SK-N-SH (cell line): ENCODE results near the gene CCDC78. TPM values are rescaled to one million over a fixed set of nuclear protein-coding genes. Genes with fewer than 3 reads are reported as not detected.

ENCODE experiments used
- CTCF ChIA-PET: fragments of 300-600, 350-600 bp; formaldehyde crosslinking; extraction: SDS; loops from one replicate; lab custom pipeline; 2021; lab: Yijun Ruan, JAX
- POLR2A ChIA-PET: fragments of 350-600 bp; sonication (Branson Sonifier 250); formaldehyde crosslinking; extraction: SDS; loops from one replicate; lab custom pipeline; 2020; ENCODE audit warnings: antibody characterized with exemption, inconsistent platforms; lab: Yijun Ruan, JAX
- DNase-seq: peaks from one replicate; pipeline ENCODE4 v3.0.0; 2012
- H2AFZ ChIP-seq: fragments of 200-600 bp; sonication (generic); 2 replicates; pipeline ENCODE4 v1.8.1; 2016; ENCODE audit warnings: antibody characterized with exemption, mild to moderate bottlenecking, low read depth
- H3F3A ChIP-seq: fragments of 200-600 bp; sonication (generic); replicated peaks from 2 replicates; pipeline ENCODE3; 2016; ENCODE audit warnings: antibody characterized with exemption, mild to moderate bottlenecking; ENCODE audit not compliant: insufficient read depth
- H3K27ac ChIP-seq, 2 experiments: fragments of 200-500 bp in 1 of 2; fragments of 200-600 bp in 1 of 2; sonication (Bioruptor generic) in 1 of 2; sonication (generic), shearing (Covaris generic) in 1 of 2; 2 replicates each; pipeline versions ENCODE4 v1.5.1 to v1.6.1; 2014 to 2016; ENCODE audit warnings: low read depth in 2 of 2, inconsistent platforms in 1 of 2, low read length in 1 of 2, mild to moderate bottlenecking in 1 of 2, mixed read lengths in 1 of 2
- H3K27me3 ChIP-seq: fragments of 200-600 bp; sonication (generic), shearing (Covaris generic); 2 replicates; pipeline ENCODE4 v1.6.1; 2016; ENCODE audit warnings: mixed run types; ENCODE audit not compliant: insufficient read depth
- H3K36me3 ChIP-seq, 2 experiments: fragments of 200-500 bp in 1 of 2; fragments of 200-600 bp in 1 of 2; sonication (Bioruptor generic) in 1 of 2; sonication (generic) in 1 of 2; replicated peaks in 1 of 2; 2 replicates each; pipeline versions ENCODE3 to v1.5.1; 2014 to 2016; ENCODE audit warnings: low read length in 1 of 2, mild to moderate bottlenecking in 1 of 2; ENCODE audit not compliant: insufficient read depth in 2 of 2, control insufficient read depth in 1 of 2
- H3K4me1 ChIP-seq, 2 experiments: fragments of 200-500 bp in 1 of 2; fragments of 200-600 bp in 1 of 2; sonication (Bioruptor generic) in 1 of 2; sonication (generic), shearing (Covaris generic) in 1 of 2; 2 replicates each; pipeline versions ENCODE4 v1.5.1 to v1.6.1; 2014 to 2016; ENCODE audit warnings: low read depth in 1 of 2, low read length in 1 of 2, mixed run types in 1 of 2; ENCODE audit not compliant: insufficient read depth in 2 of 2, control insufficient read depth in 1 of 2
- H3K4me2 ChIP-seq: fragments of 200-600 bp; sonication (generic), shearing (Covaris generic); 2 replicates; pipeline ENCODE4 v1.6.1; 2017; ENCODE audit warnings: mixed run types
- H3K4me3 ChIP-seq, 2 experiments: fragments of 200-500 bp in 1 of 2; fragments of 200-600 bp in 1 of 2; sonication (Bioruptor generic) in 1 of 2; sonication (generic), shearing (Covaris generic) in 1 of 2; 2 replicates each; pipeline versions ENCODE4 v1.5.1 to v1.8.1; 2014 to 2016; ENCODE audit warnings: low read depth in 2 of 2, inconsistent platforms in 1 of 2, low read length in 1 of 2, mild to moderate bottlenecking in 1 of 2, mixed read lengths in 1 of 2, moderate library complexity in 1 of 2
- H3K79me2 ChIP-seq: fragments of 200-600 bp; sonication (generic); 2 replicates; pipeline ENCODE4 v1.8.1; 2017; ENCODE audit warnings: mild to moderate bottlenecking; ENCODE audit not compliant: insufficient read depth
- H3K9ac ChIP-seq: fragments of 200-600 bp; sonication (generic); 2 replicates; pipeline ENCODE4 v1.6.1; 2017; ENCODE audit warnings: mixed run types
- H3K9me2 ChIP-seq: fragments of 200-600 bp; sonication (generic); 2 replicates; pipeline ENCODE4 v1.6.1; 2017; ENCODE audit warnings: mixed run types
- H3K9me3 ChIP-seq: fragments of 200-600 bp; sonication (generic); 2 replicates; pipeline ENCODE4 v1.6.1; 2017; ENCODE audit warnings: mixed run types, mild to moderate bottlenecking, moderate library complexity
- H4K20me1 ChIP-seq: fragments of 200-600 bp; sonication (generic); 2 replicates; pipeline ENCODE4 v1.6.1; 2017; ENCODE audit warnings: mild to moderate bottlenecking, mixed run types; ENCODE audit not compliant: insufficient read depth
- EP300 ChIP-seq, 2 experiments: IDR thresholded peaks; 2 replicates each; pipeline versions ENCODE4 v1.4.0 to v1.6.1; 2012; ENCODE audit warnings: borderline replicate concordance in 1 of 2, low read depth in 1 of 2, low read length in 1 of 2
- EZH2phosphoT487 ChIP-seq: fragments of 200-600 bp; sonication (generic); IDR thresholded peaks from 2 replicates; pipeline ENCODE4 v1.6.1; 2017; ENCODE audit warnings: low read depth, mixed run types, mild to moderate bottlenecking, antibody characterized with exemption, moderate library complexity, borderline replicate concordance
- FOXJ3 ChIP-seq: sonication (generic); formaldehyde crosslinking; IDR thresholded peaks from 2 replicates; pipeline ENCODE4 v1.5.1; 2020; ENCODE audit warnings: mild to moderate bottlenecking, missing genetic modification reagents
- GABPA ChIP-seq: IDR thresholded peaks from 2 replicates; pipeline ENCODE4 v1.4.0; 2012; ENCODE audit warnings: low read depth, mild to moderate bottlenecking
- JUND ChIP-seq: IDR thresholded peaks from 2 replicates; pipeline ENCODE4 v1.4.0; 2012
- MEF2A ChIP-seq: IDR thresholded peaks from 2 replicates; pipeline ENCODE4 v1.4.0; 2012; ENCODE audit warnings: low read depth, borderline replicate concordance
- MXI1 ChIP-seq: IDR thresholded peaks from 2 replicates; pipeline ENCODE4 v1.6.1; 2012; ENCODE audit warnings: mild to moderate bottlenecking, low read depth, low read length, improper control_type of control experiment
- PBX3 ChIP-seq: IDR thresholded peaks from 2 replicates; pipeline ENCODE4; 2012
- POLR2AphosphoS5 ChIP-seq: IDR thresholded peaks from 2 replicates; pipeline ENCODE4 v1.6.1; 2012; ENCODE audit warnings: low read depth, low read length
- RAD21 ChIP-seq: IDR thresholded peaks from 2 replicates; pipeline ENCODE4 v1.6.1; 2012; ENCODE audit warnings: mild to moderate bottlenecking, low read length
- RFX5 ChIP-seq: IDR thresholded peaks from 2 replicates; pipeline ENCODE4 v1.6.1; 2012; ENCODE audit warnings: mild to moderate bottlenecking, improper control_type of control experiment, low read length
- TCF12 ChIP-seq: IDR thresholded peaks from 2 replicates; pipeline ENCODE4 v1.4.0; 2012
- TEAD4 ChIP-seq: IDR thresholded peaks from 2 replicates; pipeline ENCODE4 v1.4.0; 2012; ENCODE audit warnings: mild to moderate bottlenecking, borderline replicate concordance; ENCODE audit not compliant: insufficient read depth
- YY1 ChIP-seq: IDR thresholded peaks from 2 replicates; pipeline ENCODE4 v1.4.0; 2012; ENCODE audit warnings: low read depth, mild to moderate bottlenecking
- ZBTB33 ChIP-seq: IDR thresholded peaks from 2 replicates; pipeline ENCODE4 v1.4.0; 2012; ENCODE audit warnings: low read depth, borderline replicate concordance
- WGBS: methylation state at CpG from one replicate; pipeline ENCODE4 v1.1.6; 2017; ENCODE audit warnings: low lambda C conversion rate; 5-methylcytosine and 5-hydroxymethylcytosine counted together
- polyA plus RNA-seq, 3 experiments: library from polyadenylated mRNA; depleted of rRNA; stranded (reverse); fragments of >200 nt; gene quantifications; 2 replicates each; pipeline ENCODE4 v1.2.3, GENCODE V29; 2012
- TF ChIP-seq, protein P1 (sequence below): IDR thresholded peaks from 2 replicates; pipeline ENCODE4 v1.6.1; 2012; ENCODE audit warnings: mild to moderate bottlenecking, low read depth, low read length, moderate library complexity
- TF ChIP-seq, protein P2 (sequence below): IDR thresholded peaks from 2 replicates; pipeline ENCODE4 v1.4.0; 2012; ENCODE audit warnings: low read depth
- TF ChIP-seq, protein P3 (sequence below): fragments of 150-350 bp; IDR thresholded peaks from 2 replicates; pipeline ENCODE4 v1.6.1; 2017; ENCODE audit warnings: antibody characterized with exemption, low read length, low read depth, borderline replicate concordance

Gene CCDC78
- polyA plus RNA-seq, 1 of the 3 experiments (the other 2 are of a cell fraction) = 15.4 TPM

DNA sequence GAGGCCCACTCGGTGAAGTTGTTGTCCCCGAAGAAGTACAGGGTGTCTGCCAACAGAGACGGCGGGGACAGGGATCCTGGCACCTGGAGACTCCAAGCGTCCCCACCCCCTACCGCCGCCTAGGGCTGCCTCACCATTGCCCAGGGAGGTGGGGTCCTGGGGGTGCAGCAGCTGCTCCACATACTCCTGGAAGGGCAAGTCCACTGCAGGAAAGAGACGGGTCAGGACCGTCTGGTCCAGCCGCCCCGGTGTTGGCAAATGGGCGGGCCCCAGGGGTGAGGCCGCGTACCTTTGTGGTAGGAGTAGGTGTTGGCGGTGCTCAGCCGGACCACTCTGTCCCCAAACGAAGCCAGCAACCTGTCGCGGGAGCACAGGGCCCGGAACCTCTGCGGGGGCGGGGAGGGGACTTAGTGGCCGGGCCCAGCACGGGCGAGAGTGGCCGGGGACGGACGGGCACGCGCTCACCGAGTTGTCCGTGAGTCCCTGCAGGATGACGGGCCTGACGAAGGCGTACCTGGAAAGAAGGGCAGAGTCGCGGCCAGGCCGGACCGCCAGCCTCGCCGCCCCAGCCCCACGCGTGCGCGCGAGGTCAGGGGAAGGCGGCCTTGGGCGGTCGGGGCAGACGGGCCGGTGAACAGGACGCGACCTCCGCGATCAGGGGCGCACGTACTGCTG lies 42.7 kb downstream of the CCDC78 start:
- no peaks in the 10 kb centered on the region for H3K27me3 ChIP-seq
- H3F3A ChIP-seq = peaks cover 10% of the 10 kb centered on the region
- H3K36me3 ChIP-seq = peaks cover 13 to 39% of the 10 kb centered on the region in 2 experiments
- H3K4me2 ChIP-seq = peak overlapping the region; percentile 90
- ChIA-PET CTCF (interaction anchor here (0.8 to 5.9 kb wide), 5 partner anchors 15 to 102 kb away, joined by 3 to 38 read pairs (median 3); partner anchors contain the start of genes METTL26 and RHOT2), POLR2A (interaction anchor here (0.8 to 1.2 kb wide), 4 partner anchors 10 to 39 kb away, joined by 3 to 4 read pairs (median 4); partner anchors contain the start of gene RHOT2)
- H3K9me2 ChIP-seq = no peaks in the 10 kb centered on the region
- peak overlapping the region; percentile 24 to 79; a peak in 3 of 4 replicates for H3K27ac ChIP-seq
- peak overlapping the region; percentile 49 for H3K9ac ChIP-seq
- peak; percentile 55 for TF ChIP-seq POLR2AphosphoS5
- no peak for TF ChIP-seq GABPA
- TF ChIP-seq, protein P1, sequence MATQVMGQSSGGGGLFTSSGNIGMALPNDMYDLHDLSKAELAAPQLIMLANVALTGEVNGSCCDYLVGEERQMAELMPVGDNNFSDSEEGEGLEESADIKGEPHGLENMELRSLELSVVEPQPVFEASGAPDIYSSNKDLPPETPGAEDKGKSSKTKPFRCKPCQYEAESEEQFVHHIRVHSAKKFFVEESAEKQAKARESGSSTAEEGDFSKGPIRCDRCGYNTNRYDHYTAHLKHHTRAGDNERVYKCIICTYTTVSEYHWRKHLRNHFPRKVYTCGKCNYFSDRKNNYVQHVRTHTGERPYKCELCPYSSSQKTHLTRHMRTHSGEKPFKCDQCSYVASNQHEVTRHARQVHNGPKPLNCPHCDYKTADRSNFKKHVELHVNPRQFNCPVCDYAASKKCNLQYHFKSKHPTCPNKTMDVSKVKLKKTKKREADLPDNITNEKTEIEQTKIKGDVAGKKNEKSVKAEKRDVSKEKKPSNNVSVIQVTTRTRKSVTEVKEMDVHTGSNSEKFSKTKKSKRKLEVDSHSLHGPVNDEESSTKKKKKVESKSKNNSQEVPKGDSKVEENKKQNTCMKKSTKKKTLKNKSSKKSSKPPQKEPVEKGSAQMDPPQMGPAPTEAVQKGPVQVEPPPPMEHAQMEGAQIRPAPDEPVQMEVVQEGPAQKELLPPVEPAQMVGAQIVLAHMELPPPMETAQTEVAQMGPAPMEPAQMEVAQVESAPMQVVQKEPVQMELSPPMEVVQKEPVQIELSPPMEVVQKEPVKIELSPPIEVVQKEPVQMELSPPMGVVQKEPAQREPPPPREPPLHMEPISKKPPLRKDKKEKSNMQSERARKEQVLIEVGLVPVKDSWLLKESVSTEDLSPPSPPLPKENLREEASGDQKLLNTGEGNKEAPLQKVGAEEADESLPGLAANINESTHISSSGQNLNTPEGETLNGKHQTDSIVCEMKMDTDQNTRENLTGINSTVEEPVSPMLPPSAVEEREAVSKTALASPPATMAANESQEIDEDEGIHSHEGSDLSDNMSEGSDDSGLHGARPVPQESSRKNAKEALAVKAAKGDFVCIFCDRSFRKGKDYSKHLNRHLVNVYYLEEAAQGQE = no peak
- TF ChIP-seq TEAD4 = no peak
- TF ChIP-seq, protein P2, sequence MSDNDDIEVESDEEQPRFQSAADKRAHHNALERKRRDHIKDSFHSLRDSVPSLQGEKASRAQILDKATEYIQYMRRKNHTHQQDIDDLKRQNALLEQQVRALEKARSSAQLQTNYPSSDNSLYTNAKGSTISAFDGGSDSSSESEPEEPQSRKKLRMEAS = 0 out of 2 replicates have a peak, but pooled peaks have one; percentile 19
- peak; percentile 61; the same call in 1 of the 2 replicates for TF ChIP-seq ZBTB33
- no peak for TF ChIP-seq MEF2A
- TF ChIP-seq RFX5 = no peak
- TF ChIP-seq FOXJ3 (CRISPR knock-in tag) = no peak
- no peak for TF ChIP-seq EP300 (IDR thresholded peaks at IDR 0.05; ENCODE audit: borderline replicate concordance in 1 of 2, low read depth in 1 of 2, low read length in 1 of 2)
- no peak for TF ChIP-seq MXI1
- TF ChIP-seq YY1 = no peak
- 0 out of 2 replicates have a peak, but pooled peaks have one; percentile 3 for TF ChIP-seq JUND
- no peak for TF ChIP-seq TCF12
- no peak for TF ChIP-seq EZH2phosphoT487
- peak; percentile 66 for TF ChIP-seq PBX3
- TF ChIP-seq RAD21 = no peak
- TF ChIP-seq, protein P3, sequence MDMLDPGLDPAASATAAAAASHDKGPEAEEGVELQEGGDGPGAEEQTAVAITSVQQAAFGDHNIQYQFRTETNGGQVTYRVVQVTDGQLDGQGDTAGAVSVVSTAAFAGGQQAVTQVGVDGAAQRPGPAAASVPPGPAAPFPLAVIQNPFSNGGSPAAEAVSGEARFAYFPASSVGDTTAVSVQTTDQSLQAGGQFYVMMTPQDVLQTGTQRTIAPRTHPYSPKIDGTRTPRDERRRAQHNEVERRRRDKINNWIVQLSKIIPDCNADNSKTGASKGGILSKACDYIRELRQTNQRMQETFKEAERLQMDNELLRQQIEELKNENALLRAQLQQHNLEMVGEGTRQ = no peak
- 12% methylated on average over 24 of the region's 57 CpGs for WGBS
- peaks cover 23% of the 10 kb centered on the region for H4K20me1 ChIP-seq
- no peak overlapping the region for H2AFZ ChIP-seq
- peak overlapping the region; percentile 60 to 68 for H3K4me3 ChIP-seq
- peaks cover 8 to 53% of the 10 kb centered on the region in 2 experiments; a peak in 2 of 4 replicates for H3K4me1 ChIP-seq
- no peak for DNase-seq
- H3K9me3 ChIP-seq = no peaks in the 10 kb centered on the region
- peaks cover 37% of the 10 kb centered on the region for H3K79me2 ChIP-seq
